HG03135 (cell line): Measurements from ENCODE around the gene VSX1.

Experiments
- ATAC-seq: cut with Tn5 transposase; IDR thresholded peaks from one replicate; pipeline ENCODE4 v1.9.1; 2021; ENCODE audit warnings: mild to moderate bottlenecking, moderate library complexity; ENCODE audit not compliant: unreplicated experiment

VSX1 gene

DNA sequence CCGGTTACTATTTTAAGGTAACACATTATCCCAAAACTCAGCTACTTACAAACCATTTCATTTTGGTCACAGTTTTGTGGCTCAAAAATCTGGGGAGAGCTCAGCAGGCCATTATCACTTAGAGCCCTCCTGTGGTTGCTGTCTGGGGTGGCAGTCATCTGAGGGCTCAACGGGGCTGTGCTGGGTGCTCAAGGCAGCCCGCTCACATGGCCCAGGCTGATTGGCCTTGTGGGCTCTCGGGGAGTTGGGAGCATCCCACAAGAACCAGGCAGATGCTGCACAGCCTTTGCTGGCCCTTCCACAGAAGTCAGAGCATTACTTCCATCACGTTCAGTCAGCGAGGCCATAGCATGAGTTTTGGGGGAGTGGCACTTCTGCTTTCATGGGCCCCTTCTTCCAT lies 6.3 kb upstream of the VSX1 start:
- no peak for ATAC-seq

- no peak for ATAC-seq
Observed at GRCh38 chr20:25087186-25087929, 5.4 kb upstream of the VSX1 start.

DNA sequence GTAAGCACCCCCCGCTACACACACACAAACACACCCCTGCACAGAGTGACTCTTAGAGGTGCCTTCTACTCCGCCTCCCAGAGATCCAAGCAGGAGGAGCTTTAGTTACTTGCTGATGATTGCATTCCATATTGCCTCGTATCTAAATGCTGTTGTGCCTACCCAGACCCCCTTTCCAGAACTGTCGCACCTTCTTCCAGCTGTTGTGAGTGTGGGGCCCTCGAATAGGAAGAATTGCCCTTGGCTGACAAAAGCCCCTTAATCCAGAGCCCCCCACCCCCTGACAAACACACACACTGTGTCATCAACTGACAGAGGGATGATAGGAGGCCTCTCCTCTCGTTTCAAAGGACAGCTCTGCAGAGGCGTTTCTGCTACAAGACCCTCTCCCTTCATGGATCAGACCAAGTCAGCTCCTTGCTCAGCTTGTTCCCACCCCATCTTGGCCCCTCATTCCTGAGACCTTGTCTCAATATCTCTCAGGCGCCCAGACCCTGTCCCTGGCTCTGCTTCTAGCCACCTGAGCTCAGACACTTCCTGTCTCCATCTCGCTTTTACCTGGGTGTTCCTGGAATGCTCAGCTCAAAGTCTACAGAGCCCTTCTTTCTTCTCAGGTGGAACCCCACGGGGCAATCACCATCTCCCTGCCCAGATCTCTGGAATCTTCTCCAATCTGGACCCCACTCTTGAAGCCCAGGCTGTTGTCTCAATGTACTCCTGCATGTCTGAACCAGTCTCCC lies 4.0 kb upstream of the VSX1 start:
- ATAC-seq, result no peak

DNA sequence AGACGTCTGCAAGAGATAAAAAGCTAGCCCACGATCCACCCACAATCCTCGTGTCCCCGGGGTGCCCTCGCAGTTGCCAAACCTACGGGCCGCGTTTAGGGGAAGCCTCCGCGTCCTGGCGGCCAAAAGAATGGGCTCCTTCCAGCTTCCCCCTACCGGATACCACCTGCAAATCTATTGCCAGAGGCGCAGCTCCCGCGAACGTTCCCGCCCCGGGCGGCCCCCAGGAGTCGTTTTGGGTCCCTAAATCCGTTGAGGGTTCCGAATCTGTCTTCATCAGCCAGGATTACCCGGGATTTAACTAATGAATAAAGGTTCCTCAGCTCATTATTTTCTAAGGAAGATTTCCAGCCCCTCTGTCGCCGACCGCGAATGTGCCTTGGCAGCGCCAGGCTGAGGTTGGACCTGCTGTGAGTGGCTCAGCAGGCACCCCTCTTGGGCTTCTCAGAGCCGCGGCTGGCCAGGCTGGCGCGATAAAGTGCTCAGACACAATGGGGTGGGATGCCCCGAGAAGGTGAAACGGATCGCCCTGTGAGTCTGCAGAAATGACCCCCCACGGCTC lies 2.8 kb upstream of the VSX1 start:
- no peak for ATAC-seq

DNA sequence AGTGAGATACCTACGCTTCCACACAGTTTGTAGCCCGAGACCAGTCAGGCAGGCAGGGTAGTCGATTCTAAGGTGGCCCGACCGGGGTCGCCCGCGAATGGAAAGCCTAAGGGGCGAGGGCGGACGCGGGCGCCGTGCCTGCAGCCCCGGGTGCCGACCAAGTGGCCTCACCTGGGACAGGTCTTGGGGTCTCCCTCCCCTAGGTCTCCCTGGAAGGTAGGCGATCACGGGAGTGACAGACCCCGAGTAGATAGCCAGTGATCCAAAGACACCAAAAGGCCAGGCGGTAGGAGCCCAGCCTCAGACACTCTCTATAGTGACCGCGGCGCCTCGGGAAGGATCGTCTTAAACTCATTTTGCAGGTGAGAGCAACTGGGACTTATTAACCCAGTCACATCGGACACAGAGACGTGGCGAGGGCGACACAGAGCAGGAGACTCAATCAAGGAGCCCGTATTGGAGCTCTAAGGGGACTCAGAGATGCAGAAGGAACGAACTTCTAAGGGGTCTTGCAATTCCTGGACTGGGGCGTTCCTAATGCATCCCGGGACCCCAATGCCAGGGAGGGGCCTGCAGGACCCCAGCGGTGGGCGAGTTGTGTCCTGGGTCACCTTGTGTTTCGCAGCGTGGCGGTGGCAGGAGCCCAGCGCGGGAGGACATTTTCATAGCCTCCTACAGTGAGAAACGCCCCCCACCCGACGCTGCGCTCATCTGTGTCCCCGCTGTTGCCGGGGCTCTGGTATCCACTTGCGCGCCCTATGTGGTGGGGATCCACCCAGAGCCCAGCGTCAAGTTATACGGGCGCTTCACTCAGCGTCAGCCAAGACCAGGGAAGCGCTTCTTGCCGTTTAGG lies 2.1 kb upstream of the VSX1 start:
- ATAC-seq, result no peak

DNA sequence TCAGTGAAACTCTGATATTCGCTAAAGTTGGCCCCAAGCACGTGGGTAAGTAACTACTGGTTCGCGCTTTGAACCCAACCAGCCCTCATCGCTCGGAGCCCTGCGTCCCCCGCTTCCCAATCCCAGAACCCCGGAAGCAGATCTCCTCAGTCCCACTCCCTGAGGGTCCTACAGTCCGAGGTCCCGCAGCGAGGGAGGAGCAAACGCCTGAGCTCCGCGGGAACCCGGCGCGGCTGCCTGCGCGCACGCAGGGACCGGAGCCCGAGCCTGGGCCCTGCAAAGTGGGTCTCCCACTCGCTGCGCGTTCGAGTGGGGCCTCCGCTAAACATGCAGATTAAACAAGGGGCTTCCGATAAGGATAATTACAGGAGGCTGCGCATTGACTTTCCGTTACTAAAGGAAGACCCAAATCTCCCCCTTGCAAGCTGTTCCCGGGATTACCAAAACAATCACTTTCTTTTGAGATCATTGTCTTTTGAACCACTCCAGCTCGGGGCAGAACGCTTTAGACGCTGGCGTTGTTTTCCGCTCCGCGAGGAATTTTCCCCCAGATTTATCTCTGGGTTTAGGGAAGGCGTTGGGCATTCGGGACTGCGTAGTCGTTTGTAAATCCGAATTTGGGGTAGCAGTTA lies 1.3 kb upstream of the VSX1 start:
- ATAC-seq, result no peak

DNA sequence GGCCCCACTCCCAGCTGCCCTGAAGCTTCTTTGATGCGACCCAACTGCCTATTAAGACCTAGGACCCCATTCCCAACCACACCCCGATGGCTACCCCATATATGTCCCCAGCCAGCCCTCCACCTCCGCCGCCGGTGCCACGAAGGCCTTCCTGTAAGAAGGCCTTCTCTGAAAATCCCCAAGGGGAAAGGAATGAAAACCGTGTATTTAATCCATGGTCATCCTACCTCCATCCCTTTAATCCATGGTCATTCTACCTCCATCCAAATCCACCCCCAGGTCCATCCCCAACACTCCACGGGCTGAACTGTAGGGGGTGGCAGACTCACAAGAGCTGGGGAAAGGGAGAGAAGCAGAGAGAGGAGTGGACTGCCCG lies 545 bp upstream of the VSX1 start:
- ATAC-seq, result no peak

- no peak for ATAC-seq
Observed at GRCh38 chr20:25081065-25081729, 744 bp downstream of the VSX1 start.

DNA sequence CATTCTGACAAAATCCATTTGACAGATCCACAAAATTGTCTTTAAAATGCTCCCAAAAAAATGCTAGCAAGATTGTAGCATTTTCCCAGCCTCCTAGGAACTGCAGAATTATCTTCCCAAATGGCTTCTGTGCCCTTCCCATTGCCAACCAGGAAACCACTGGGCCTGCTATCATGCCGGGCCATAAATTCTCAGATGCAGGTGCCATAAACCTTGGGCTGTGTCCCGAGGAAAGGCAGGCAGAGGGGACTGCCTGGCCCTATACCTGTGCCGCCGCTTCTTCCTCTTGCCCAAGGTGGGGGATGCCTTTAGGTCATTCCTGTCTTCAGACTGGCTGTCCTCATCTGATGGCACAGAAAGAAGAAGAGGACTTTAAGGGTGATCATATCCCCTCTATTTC lies 2.8 kb downstream of the VSX1 start:
- no peak for ATAC-seq

GRCh38 chr20:25078662-25079061 lies 3.3 kb downstream of the VSX1 start:
- ATAC-seq, result no peak

DNA sequence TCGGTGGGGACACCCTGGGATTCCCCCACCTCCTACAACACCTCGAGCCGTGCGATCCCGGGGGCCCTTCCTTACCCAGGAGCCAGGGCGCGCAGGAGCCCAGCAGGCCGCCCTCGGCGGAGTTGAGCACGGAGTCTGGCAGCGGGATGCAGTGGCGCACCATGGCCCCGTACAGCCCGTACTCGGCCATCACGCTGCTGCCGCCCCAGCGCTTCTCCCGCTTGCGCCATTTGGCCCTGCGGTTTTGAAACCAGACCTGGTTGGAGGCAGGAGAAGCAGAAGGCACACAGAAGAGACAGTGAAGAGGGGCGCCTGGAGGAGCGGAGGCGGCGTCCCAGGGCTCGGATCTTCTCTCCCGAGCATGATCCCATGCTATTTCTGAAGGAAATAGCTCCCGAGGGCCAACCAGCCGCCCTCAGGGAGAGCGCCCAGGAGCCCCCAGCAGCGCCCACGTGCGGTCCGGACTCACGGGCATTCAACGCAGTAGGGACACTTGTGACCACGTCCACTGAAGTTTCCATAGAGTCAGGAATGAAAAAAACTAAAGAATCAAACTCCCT lies 4.3 kb downstream of the VSX1 start:
- ATAC-seq, result no peak

DNA sequence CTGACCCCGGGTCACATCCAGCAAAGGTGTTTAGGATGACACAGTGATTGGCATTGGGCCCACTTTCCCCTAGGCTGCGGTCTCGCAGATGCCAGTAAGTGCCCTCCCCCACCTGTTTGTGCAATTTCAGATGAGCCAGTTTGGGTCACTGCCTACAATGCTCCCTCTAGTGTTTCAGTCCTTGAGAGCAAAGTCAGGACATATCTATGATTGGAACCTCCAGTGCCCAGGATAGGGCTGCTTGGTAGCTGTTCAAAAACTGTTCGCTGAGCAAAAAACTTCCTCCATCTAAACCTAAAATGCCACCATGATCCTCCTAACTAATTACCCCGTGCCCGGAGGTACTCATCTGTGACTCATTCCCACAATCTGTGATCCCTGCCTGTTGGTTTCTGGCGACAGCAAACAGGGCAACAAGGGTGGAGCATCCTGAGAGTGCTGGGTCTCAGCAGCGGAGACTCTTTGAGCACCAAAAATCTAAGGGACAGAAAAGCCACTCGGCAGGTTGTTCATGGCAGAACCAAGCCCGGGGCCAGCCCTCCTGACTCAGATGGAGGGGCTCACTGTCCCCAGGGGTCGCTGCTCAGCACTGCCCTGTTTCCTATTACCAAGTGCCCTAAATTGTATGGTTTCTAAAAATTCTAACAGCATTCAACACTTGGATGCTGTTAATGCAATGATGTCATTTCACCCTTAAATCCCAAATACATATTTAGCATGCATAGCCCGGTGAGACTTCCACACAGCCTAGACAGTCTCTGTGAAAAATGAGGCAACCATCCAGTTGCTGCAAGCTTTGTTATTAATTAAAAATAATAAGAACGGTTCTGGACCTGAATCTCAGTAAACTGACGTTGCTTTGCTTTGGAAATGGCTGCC lies 5.0 kb downstream of the VSX1 start:
- ATAC-seq, result no peak

GRCh38 chr20:25076201-25076600 lies 5.7 kb downstream of the VSX1 start:
- no peak for ATAC-seq

DNA sequence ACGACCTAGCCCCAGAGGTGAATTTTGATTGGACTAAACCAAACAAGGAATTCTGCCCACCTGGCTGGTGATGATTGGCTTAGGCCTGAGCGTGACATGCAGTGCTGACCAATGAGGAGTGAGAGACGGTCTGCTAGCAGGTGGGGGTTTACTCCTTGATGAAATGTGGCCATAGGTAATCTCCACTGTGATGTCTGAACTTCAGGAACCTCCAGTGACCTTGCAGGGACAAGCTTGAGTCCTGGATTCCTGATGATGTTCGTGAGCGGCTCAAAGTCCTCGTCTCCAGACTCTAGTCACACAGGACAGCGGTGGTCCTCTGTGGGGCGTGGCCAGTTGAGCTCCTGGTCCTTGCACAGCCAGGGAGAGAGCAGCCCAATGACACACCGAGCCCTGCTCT lies 8.4 kb downstream of the VSX1 start:
- no peak for ATAC-seq

GRCh38 chr20:25072226-25072811 lies 9.6 kb downstream of the VSX1 start:
- no peak for ATAC-seq

- no peak for ATAC-seq
Observed at GRCh38 chr20:25071734-25072133, 10.2 kb downstream of the VSX1 start.

DNA sequence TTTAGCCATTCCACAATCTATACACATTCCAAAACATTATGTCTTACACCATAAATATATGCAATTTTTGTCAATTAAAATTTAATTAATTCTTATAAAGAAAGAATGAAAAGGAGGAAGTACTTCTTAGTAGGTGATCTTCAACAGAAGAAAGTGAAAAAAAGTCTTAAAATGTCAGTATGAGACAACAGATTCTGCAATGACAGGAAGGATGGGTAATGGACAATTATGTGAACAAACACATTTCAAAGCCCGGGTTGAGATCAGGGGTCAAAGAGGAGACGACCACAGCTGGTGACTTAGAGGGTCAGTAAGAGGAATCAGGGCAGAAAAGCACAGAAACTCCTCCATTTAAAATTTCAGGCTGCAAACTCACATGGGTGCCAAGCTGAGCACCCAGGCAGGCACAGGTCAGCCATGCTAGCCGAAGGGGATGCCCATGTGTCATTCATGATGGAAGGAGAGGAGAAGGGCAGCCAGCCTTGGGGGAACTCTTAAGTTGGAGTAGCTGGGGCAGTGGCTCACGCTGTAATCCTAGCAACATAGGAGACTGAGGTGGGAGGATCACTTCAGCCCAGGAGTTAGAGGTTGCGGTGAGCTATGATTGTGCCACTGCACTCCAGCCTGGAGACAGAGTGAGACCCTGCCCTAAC lies 11.0 kb downstream of the VSX1 start:
- ATAC-seq, result no peak
